Stimulated activated CD4-positive, alpha-beta T cell treated with anti-CD3 and anti-CD28 coated beads, Interleukin-12 subunit alpha, Interleukin-12 subunit beta, amount 100 ng/mL, for 4 hours (primary cell): Measurements from ENCODE around the gene CAMTA1.
"Not testable (repeated sequence)": the region's sequence is repeated elsewhere in the genome, so short reads cannot be mapped to it uniquely, and the experiment has no call there.

Experiments
- DNase-seq: peaks from one replicate; pipeline ENCODE4 v3.0.0-alpha.2; 2020

CAMTA1 gene

GRCh38 chr1:6909857-6910256 lies 124.6 kb downstream of the CAMTA1 start:
- DNase-seq = no peak

- DNase-seq = no peak
These were observed 126.0 kb downstream of the CAMTA1 start for GRCh38 chr1:6911021-6911941.

- DNase-seq = no peak
These were observed 126.7 kb downstream of the CAMTA1 start for GRCh38 chr1:6911974-6912373.

GRCh38 chr1:6912518-6912917 lies 127.3 kb downstream of the CAMTA1 start:
- no peak for DNase-seq

GRCh38 chr1:6913086-6913485 lies 127.8 kb downstream of the CAMTA1 start:
- DNase-seq = no peak

- no peak for DNase-seq
These were observed 129.5 kb downstream of the CAMTA1 start for GRCh38 chr1:6914706-6915105.

GRCh38 chr1:6915999-6916565 lies 130.8 kb downstream of the CAMTA1 start:
- no peak for DNase-seq

- no peak for DNase-seq
These were observed 131.8 kb downstream of the CAMTA1 start for GRCh38 chr1:6917067-6917466.

- DNase-seq = no peak
These were observed 133.1 kb downstream of the CAMTA1 start for GRCh38 chr1:6918186-6918924.

GRCh38 chr1:6918925-6919511 lies 133.8 kb downstream of the CAMTA1 start:
- DNase-seq = no peak

GRCh38 chr1:6921506-6921905 lies 136.3 kb downstream of the CAMTA1 start:
- not testable (repeated sequence) for DNase-seq

GRCh38 chr1:6922096-6922931 lies 137.1 kb downstream of the CAMTA1 start:
- no peak for DNase-seq

- no peak for DNase-seq
These were observed 137.8 kb downstream of the CAMTA1 start for GRCh38 chr1:6923012-6923411.

- DNase-seq = no peak
These were observed 138.2 kb downstream of the CAMTA1 start for GRCh38 chr1:6923416-6923815.

- no peak for DNase-seq
These were observed 139.0 kb downstream of the CAMTA1 start for GRCh38 chr1:6923955-6924881.

- no peak for DNase-seq
These were observed 139.6 kb downstream of the CAMTA1 start for GRCh38 chr1:6924891-6925290.

GRCh38 chr1:6927626-6928025 lies 142.4 kb downstream of the CAMTA1 start:
- DNase-seq = no peak

- no peak for DNase-seq
These were observed 143.0 kb downstream of the CAMTA1 start for GRCh38 chr1:6928106-6928885.

GRCh38 chr1:6930732-6931300 lies 145.6 kb downstream of the CAMTA1 start:
- DNase-seq = no peak

GRCh38 chr1:6935361-6935883 lies 150.2 kb downstream of the CAMTA1 start:
- DNase-seq = no peak
